Lower leg skin (tissue), 3 donors: ENCODE data around the gene TIGIT.

Source experiments
- POLR2A ChIP-seq, 2 donors: fragments of 450-650 bp; IDR thresholded peaks; one replicate each; pipeline ENCODE4 v1.6.1; 2016 to 2017; ENCODE audit warnings: antibody characterized with exemption in 2 of 2, mild to moderate bottlenecking in 1 of 2, moderate library complexity in 1 of 2
- TF ChIP-seq, protein P1 (sequence below), 3 donors: fragments of 450-650 bp; IDR thresholded peaks; one replicate each; pipeline ENCODE4 v1.5.1; 2016; ENCODE audit warnings: antibody characterized with exemption in 3 of 3, mild to moderate bottlenecking in 3 of 3, moderate library complexity in 2 of 3

GRCh38 chr3:114260152-114260551 is 33.7 kb upstream of the TIGIT start:
- TF ChIP-seq, protein P1, sequence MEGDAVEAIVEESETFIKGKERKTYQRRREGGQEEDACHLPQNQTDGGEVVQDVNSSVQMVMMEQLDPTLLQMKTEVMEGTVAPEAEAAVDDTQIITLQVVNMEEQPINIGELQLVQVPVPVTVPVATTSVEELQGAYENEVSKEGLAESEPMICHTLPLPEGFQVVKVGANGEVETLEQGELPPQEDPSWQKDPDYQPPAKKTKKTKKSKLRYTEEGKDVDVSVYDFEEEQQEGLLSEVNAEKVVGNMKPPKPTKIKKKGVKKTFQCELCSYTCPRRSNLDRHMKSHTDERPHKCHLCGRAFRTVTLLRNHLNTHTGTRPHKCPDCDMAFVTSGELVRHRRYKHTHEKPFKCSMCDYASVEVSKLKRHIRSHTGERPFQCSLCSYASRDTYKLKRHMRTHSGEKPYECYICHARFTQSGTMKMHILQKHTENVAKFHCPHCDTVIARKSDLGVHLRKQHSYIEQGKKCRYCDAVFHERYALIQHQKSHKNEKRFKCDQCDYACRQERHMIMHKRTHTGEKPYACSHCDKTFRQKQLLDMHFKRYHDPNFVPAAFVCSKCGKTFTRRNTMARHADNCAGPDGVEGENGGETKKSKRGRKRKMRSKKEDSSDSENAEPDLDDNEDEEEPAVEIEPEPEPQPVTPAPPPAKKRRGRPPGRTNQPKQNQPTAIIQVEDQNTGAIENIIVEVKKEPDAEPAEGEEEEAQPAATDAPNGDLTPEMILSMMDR (IDR thresholded peaks at IDR 0.05), result no peak
- no peak for TF ChIP-seq POLR2A (IDR thresholded peaks at IDR 0.05)
